Fibroblast of lung (primary cell): ENCODE measurements around the gene CHST15. TPM values are rescaled to one million over a fixed set of nuclear protein-coding genes. Genes with fewer than 3 reads are reported as not detected.

Experiments
- DNase-seq, 2 donors: peaks; one replicate each; pipeline versions ENCODE4 v3.0.0 to v3.0.0-alpha.2; 2010; ENCODE audit warnings: low read depth in 2 of 2
- H2AFZ ChIP-seq: 2 replicates; pipeline ENCODE4 v1.5.1; 2012; ENCODE audit warnings: low read length, control low read depth, inconsistent platforms
- H3K27ac ChIP-seq: 2 replicates; pipeline ENCODE4 v1.5.1; 2011; ENCODE audit warnings: low read length, control low read depth; ENCODE audit not compliant: insufficient read depth
- H3K27me3 ChIP-seq: 2 replicates; pipeline ENCODE4 v1.5.1; 2011; ENCODE audit warnings: mild to moderate bottlenecking, low read length; ENCODE audit not compliant: control insufficient read depth, insufficient read depth
- H3K36me3 ChIP-seq: 2 replicates; pipeline ENCODE4 v1.5.1; 2011; ENCODE audit warnings: low read length; ENCODE audit not compliant: control insufficient read depth, insufficient read depth
- H3K4me1 ChIP-seq: 2 replicates; pipeline ENCODE4 v1.5.1; 2011; ENCODE audit warnings: low read length; ENCODE audit not compliant: control insufficient read depth, insufficient read depth; ENCODE audit errors: extremely low read depth
- H3K4me2 ChIP-seq: 2 replicates; pipeline ENCODE4 v1.5.1; 2011; ENCODE audit warnings: low read length, control low read depth; ENCODE audit not compliant: insufficient read depth; ENCODE audit errors: extremely low read depth
- H3K4me3 ChIP-seq, 4 experiments: fragments of 200-600 bp in 1 of 4; sonication (generic) in 1 of 4; replicated peaks in 1 of 4; 2 replicates each; pipeline ENCODE4 v1.5.1; 2011 to 2016; ENCODE audit warnings: low read length in 4 of 4, low read depth in 3 of 4, mild to moderate bottlenecking in 3 of 4, control low read depth in 2 of 4, inconsistent platforms in 1 of 4, mixed read lengths in 1 of 4; ENCODE audit not compliant: insufficient read depth in 1 of 4; ENCODE audit errors: control extremely low read depth in 1 of 4
- H3K79me2 ChIP-seq: 2 replicates; pipeline ENCODE4 v1.5.1; 2012; ENCODE audit warnings: mild to moderate bottlenecking, low read length, inconsistent platforms; ENCODE audit not compliant: control insufficient read depth, insufficient read depth
- H3K9ac ChIP-seq: 2 replicates; pipeline ENCODE4 v1.5.1; 2011; ENCODE audit warnings: mild to moderate bottlenecking, low read length, control low read depth; ENCODE audit not compliant: insufficient read depth
- H3K9me3 ChIP-seq: 2 replicates; pipeline ENCODE4 v1.5.1; 2012; ENCODE audit warnings: low read depth, low read length; ENCODE audit not compliant: control insufficient read depth, insufficient read depth
- H4K20me1 ChIP-seq: 2 replicates; pipeline ENCODE4 v1.5.1; 2011; ENCODE audit warnings: low read length; ENCODE audit not compliant: control insufficient read depth, insufficient read depth; ENCODE audit errors: extremely low read depth
- EZH2 ChIP-seq: IDR thresholded peaks from 2 replicates; pipeline ENCODE4 v1.5.1; 2012; ENCODE audit warnings: low read length, control low read depth, mild to moderate bottlenecking; ENCODE audit errors: missing control alignments
- polyA plus RNA-seq, 2 donors: library from polyadenylated mRNA; depleted of rRNA in 1 of 2; stranded (reverse) in 1 of 2; unstranded in 1 of 2; fragments of >200 nt; gene quantifications; 2 replicates each; pipeline ENCODE4 v1.2.1, GENCODE V29; 2011 to 2012; ENCODE audit warnings: missing spikeins in 1 of 2
- total RNA-seq: library from RNA; depleted of rRNA; stranded (reverse); fragments of >200 nt; gene quantifications from 2 replicates; pipeline ENCODE4 v1.2.1, GENCODE V29; 2014
- TF ChIP-seq, protein P1 (sequence below), 2 donors: IDR thresholded peaks in 1 of 2; conservative IDR thresholded peaks in 1 of 2; 1 replicate in 1 of 2; 2 replicates in 1 of 2; pipeline ENCODE4 v1.5.1; 2011 to 2012; ENCODE audit warnings: low read length in 2 of 2, control low read depth in 1 of 2, inconsistent platforms in 1 of 2, low read depth in 1 of 2, mild to moderate bottlenecking in 1 of 2

The CHST15 gene
- total and polyA plus RNA-seq, 2 donors (not counting 1 experiment from before 2014, with no cell fraction given): 5.0 to 7.9 TPM

- no peak overlapping the region for H3K4me3 ChIP-seq
- H3K4me2 ChIP-seq: no peak overlapping the region
- no peak for DNase-seq
- H3K36me3 ChIP-seq: no peaks in the 10 kb centered on the region
- TF ChIP-seq, protein P1, sequence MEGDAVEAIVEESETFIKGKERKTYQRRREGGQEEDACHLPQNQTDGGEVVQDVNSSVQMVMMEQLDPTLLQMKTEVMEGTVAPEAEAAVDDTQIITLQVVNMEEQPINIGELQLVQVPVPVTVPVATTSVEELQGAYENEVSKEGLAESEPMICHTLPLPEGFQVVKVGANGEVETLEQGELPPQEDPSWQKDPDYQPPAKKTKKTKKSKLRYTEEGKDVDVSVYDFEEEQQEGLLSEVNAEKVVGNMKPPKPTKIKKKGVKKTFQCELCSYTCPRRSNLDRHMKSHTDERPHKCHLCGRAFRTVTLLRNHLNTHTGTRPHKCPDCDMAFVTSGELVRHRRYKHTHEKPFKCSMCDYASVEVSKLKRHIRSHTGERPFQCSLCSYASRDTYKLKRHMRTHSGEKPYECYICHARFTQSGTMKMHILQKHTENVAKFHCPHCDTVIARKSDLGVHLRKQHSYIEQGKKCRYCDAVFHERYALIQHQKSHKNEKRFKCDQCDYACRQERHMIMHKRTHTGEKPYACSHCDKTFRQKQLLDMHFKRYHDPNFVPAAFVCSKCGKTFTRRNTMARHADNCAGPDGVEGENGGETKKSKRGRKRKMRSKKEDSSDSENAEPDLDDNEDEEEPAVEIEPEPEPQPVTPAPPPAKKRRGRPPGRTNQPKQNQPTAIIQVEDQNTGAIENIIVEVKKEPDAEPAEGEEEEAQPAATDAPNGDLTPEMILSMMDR (conservative IDR thresholded peaks at IDR 0.05 in 1 of 2, IDR thresholded peaks at IDR 0.05 in 1 of 2; ENCODE audit: low read depth in 1 of 2, low read length in 2 of 2): no peak
- no peak for TF ChIP-seq EZH2
- H3K9ac ChIP-seq: no peak overlapping the region
- H3K27ac ChIP-seq: no peak overlapping the region
- H3K27me3 ChIP-seq: no peaks in the 10 kb centered on the region
- H2AFZ ChIP-seq: no peak overlapping the region
- no peaks in the 10 kb centered on the region for H3K4me1 ChIP-seq
- H4K20me1 ChIP-seq: no peaks in the 10 kb centered on the region
- no peaks in the 10 kb centered on the region for H3K79me2 ChIP-seq
- H3K9me3 ChIP-seq: no peaks in the 10 kb centered on the region
Observed at GRCh38 chr10:124114696-124115095, 21.3 kb upstream of the CHST15 start.

DNA sequence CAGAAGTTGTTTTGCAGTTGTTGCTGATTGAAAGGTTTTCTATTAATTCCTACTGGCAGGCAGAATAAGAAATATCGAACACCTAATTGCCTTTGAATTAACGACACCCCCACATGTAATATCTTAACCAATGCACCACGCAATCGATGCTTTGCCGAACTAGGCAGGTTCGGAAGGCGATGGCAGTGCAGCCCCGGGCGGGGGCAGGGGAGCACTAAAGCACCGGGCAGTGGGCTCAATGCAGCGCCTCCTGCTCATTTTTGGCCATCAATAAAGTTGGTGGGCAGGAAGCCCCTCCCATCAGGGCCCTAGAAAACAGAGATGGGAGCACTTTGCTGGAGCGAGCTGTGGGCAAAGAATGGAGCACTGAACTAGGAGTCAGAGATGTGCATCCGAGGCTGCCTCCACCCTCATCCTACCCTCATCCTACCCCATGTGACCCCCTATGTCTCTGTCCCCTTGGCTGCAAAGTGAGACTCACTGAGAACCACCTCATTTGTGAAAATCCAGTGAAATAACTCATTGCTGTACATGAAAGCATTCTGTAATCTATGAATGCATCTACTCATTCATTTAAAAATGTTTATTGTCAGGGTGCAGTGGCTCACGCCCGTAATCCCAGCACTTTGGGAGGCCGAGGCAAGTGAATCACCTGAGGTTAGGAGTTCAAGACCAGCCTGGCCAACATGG is 19.6 kb upstream of the CHST15 start:
- no peak overlapping the region for H3K27ac ChIP-seq
- DNase-seq: no peak

DNA sequence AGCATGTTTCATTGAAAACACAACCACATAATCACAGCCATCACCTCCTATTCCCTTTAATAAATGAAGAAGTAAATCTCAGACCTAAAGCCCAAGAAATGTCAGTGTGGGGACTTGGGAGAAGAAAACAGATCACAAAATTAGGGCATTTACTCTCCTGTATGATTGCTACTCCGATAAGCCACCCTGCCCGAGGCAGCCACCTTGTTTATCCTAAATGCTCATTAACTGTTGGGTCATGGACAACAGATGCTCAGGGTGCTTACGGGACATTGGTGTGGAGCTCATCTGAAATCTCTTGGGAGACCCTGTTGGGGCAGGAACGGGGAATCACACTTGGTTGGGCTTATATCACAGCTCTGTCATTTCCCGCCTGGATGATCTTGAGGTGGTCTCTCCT is 17.5 kb upstream of the CHST15 start:
- H3K4me1 ChIP-seq: peaks cover 2% of the 10 kb centered on the region
- no peaks in the 10 kb centered on the region for H3K36me3 ChIP-seq
- no peak overlapping the region for H3K4me3 ChIP-seq
- no peak overlapping the region for H2AFZ ChIP-seq
- no peaks in the 10 kb centered on the region for H3K9me3 ChIP-seq
- no peaks in the 10 kb centered on the region for H3K79me2 ChIP-seq
- H3K9ac ChIP-seq: no peak overlapping the region
- no peak overlapping the region for H3K4me2 ChIP-seq
- no peaks in the 10 kb centered on the region for H3K27me3 ChIP-seq
- H3K27ac ChIP-seq: no peak overlapping the region
- TF ChIP-seq EZH2: no peak
- TF ChIP-seq, protein P1 (conservative IDR thresholded peaks at IDR 0.05 in 1 of 2, IDR thresholded peaks at IDR 0.05 in 1 of 2; ENCODE audit: low read depth in 1 of 2, low read length in 2 of 2): no peak
- DNase-seq: no peak
- no peaks in the 10 kb centered on the region for H4K20me1 ChIP-seq

More for the DNA sequence above, 19.6 kb upstream of the CHST15 start:
- TF ChIP-seq EZH2: no peak
- TF ChIP-seq, protein P1 (conservative IDR thresholded peaks at IDR 0.05 in 1 of 2, IDR thresholded peaks at IDR 0.05 in 1 of 2; ENCODE audit: low read depth in 1 of 2, low read length in 2 of 2): no peak
- Histone ChIP-seq H3K4me2 (no peak overlapping the region), H3K4me1 (no peaks in the 10 kb centered on the region), H3K9ac (no peak overlapping the region), H2AFZ (no peak overlapping the region), H3K79me2 (no peaks in the 10 kb centered on the region), H3K27me3 (no peaks in the 10 kb centered on the region), H3K36me3 (no peaks in the 10 kb centered on the region), H3K4me3 (no peak overlapping the region), H3K9me3 (no peaks in the 10 kb centered on the region), H4K20me1 (no peaks in the 10 kb centered on the region)
